Activated naive CD4-positive, alpha-beta T cell treated with anti-CD3 and anti-CD28 coated beads for 36 hours (primary cell): ENCODE measurements around the gene OBSL1. TPM values are rescaled to one million over a fixed set of nuclear protein-coding genes. Genes with fewer than 3 reads are reported as not detected.

Experiments used
- CTCF ChIA-PET: fragments of 350-600 bp; sonication (Branson Sonifier 250); formaldehyde crosslinking; loops from one replicate; lab custom pipeline; 2021; ENCODE audit warnings: antibody characterized with exemption; lab: Charles Lee
- DNase-seq: peaks from one replicate; pipeline ENCODE4 v3.0.0-alpha.2; 2020
- H3K27ac Mint-ChIP-seq: one replicate; pipeline ENCODE4 v1.8.0; 2021; ENCODE audit warnings: mild to moderate bottlenecking, mixed read lengths
- H3K27me3 Mint-ChIP-seq: one replicate; pipeline ENCODE4 v1.8.0; 2021; ENCODE audit warnings: low read depth, mixed read lengths
- H3K36me3 Mint-ChIP-seq: one replicate; pipeline ENCODE4 v1.8.0; 2021; ENCODE audit warnings: low read depth, mixed read lengths
- H3K4me1 Mint-ChIP-seq: one replicate; pipeline ENCODE4 v1.8.0; 2021; ENCODE audit warnings: low read depth, mixed read lengths
- H3K4me3 Mint-ChIP-seq: one replicate; pipeline ENCODE4 v1.8.0; 2021; ENCODE audit warnings: mild to moderate bottlenecking, moderate library complexity, mixed read lengths
- H3K9me3 Mint-ChIP-seq: one replicate; pipeline ENCODE4 v1.8.0; 2021; ENCODE audit warnings: mixed read lengths
- intact Hi-C: fragments of 100-400 bp; cut with micrococcal nuclease; formaldehyde crosslinking; loops from one replicate; pipeline ENCODE4 v1.15.1; 2023
- total RNA-seq, 2 experiments: library from RNA; stranded (reverse); gene quantifications; one replicate each; pipeline ENCODE4 v1.2.3, GENCODE V29; 2021

OBSL1 gene
- total RNA-seq, 2 experiments from 2014 or later = 1.5 to 1.6 TPM

DNA sequence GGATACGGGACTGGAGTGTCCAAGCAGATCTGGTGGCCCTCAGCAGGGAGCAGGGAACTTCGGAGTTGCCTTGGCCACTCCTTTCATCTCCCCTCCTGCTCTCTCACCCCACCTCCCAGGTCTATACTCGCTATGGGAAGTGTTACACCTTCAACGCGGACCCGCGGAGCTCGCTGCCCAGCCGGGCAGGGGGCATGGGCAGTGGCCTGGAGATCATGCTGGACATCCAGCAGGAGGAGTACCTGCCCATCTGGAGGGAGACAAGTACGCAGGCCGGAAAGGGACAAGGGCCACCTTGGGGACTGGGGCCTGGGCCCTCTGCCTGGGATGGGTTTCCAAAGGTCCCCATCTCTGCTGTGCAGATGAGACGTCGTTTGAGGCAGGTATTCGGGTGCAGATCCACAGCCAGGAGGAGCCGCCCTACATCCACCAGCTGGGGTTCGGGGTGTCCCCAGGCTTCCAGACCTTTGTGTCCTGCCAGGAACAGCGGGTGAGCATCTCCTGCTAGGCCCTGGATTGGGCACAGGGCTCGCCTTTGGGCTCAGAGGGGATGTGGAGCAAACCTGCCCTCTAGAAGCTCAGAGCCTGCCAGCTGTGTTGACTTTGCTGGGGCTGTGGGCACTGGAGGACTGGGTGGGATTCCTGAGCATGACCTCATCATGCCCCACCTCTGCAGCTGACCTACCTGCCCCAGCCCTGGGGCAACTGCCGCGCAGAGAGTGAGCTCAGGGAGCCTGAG is 39.5 kb downstream of the OBSL1 start:
- Mint-ChIP-seq H3K9me3 (no peaks in the 10 kb centered on the region), H3K27ac (no peak overlapping the region), H3K4me3 (no peak overlapping the region), H3K4me1 (no peaks in the 10 kb centered on the region), H3K36me3 (no peaks in the 10 kb centered on the region), H3K27me3 (peaks cover 39% of the 10 kb centered on the region)
- intact Hi-C loops = no loop called here
- CTCF ChIA-PET = interaction anchor here (0.7 to 8.1 kb wide), 8 partner anchors 8 to 180 kb away, joined by 3 to 211 read pairs (median 4); partner anchors contain the start of genes GMPPA and STK11IP
- no peak for DNase-seq

DNA sequence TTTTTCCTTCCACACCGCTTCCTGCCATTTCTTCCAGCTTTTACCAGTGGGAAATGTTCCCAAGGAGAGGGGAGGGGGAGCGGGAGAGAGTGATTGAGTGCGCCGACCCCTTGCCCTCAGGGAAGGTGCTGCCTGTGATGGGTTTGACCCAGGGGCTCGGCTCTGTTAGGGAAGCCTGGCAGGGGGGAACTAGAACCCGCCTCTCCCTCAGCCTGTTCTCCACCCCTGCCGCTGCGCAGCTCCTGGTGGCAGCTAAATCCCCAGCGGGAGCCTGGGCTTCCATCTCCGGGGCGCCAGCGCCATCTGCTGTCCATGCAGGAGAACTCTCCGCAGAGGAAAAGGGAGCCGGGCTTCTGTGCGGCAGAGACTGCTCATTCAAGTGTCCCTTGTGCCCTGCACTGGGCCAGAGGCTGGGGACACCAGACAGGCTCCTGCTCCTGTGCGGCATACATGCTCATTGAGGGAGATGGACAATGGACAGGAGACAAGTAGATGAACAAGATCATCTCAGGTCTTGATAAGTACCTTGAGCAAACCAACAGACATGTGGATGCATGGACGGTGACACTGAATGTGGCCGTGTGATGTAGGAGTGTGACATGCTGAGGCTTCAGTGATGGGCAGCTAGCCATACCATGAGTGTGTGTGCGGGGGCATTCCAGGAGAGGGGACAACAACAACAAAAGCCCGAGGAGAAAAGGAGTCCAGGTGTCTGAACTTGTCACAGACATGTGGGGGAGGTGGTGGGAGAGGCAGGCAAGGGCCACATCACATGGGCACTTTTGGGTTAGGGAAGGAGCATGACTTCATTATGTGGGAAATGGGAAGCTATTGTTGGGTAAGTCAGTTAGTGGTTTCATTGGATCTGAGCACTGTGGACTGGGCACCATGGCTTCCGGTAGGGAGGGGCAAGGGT is 41.0 kb downstream of the OBSL1 start:
- Mint-ChIP-seq H3K27me3 (peaks cover 52% of the 10 kb centered on the region), H3K4me3 (no peak overlapping the region), H3K36me3 (no peaks in the 10 kb centered on the region), H3K4me1 (no peaks in the 10 kb centered on the region), H3K9me3 (no peaks in the 10 kb centered on the region), H3K27ac (no peak overlapping the region)
- CTCF ChIA-PET = interaction anchor here (0.5 to 8.1 kb wide), 44 partner anchors 9 to 434 kb away, joined by 3 to 211 read pairs (median 5); partner anchors contain the start of genes ASIC4, DNPEP and GMPPA
- intact Hi-C loops = loop anchor here (1.0 kb wide), 5 partner anchors 21 to 127 kb away; partner anchors contain the start of gene GMPPA
- peak; percentile 90 for DNase-seq

DNA sequence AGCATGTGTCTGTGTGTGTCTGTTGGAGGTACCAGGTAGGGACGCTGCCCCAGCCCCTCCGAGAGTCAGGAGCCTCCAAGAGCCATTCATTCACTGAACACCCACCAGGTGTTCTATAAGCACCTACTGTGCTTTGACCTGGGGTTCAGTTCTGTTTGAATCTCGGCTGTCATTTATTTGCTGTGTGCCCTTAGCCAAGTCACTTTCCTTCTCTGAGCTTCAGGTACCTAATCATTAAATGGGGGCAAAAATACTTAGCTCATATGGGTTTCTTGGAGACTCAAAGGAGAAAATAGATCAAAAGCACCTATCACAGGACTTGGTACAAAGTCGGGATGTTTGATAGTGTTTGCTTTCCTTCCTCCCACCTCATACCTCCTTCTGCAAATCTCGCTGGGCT is 43.9 kb downstream of the OBSL1 start:
- Mint-ChIP-seq H3K4me3 (no peak overlapping the region), H3K9me3 (no peaks in the 10 kb centered on the region), H3K36me3 (no peaks in the 10 kb centered on the region), H3K4me1 (peaks cover 6% of the 10 kb centered on the region), H3K27me3 (peaks cover 74% of the 10 kb centered on the region), H3K27ac (no peak overlapping the region)
- CTCF ChIA-PET = interaction anchor here (0.8 to 8.1 kb wide), 10 partner anchors 8 to 125 kb away, joined by 3 to 211 read pairs (median 32); partner anchors contain the start of genes ASIC4 and GMPPA
- intact Hi-C loops = no loop called here
- DNase-seq = no peak

DNA sequence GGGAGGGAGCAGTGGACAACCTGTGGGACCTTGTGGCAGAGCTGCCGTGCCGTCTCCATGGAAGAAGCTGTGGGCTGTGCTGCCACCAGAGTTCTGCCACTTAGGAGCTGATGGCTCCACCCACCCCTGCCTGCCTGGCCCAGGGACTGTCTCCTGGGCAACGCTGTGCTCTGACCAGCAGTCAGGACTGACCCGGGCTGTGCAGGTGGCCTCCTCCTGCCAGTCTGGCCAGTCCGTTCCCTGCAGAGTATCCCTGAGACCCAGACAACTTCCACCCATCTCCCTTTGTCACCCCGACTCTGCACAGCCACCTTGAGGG is 44.3 kb downstream of the OBSL1 start:
- no peak for DNase-seq
- Mint-ChIP-seq H3K4me1 (peaks cover 7% of the 10 kb centered on the region), H3K27me3 (peaks cover 75% of the 10 kb centered on the region), H3K9me3 (no peaks in the 10 kb centered on the region), H3K27ac (no peak overlapping the region), H3K36me3 (no peaks in the 10 kb centered on the region), H3K4me3 (no peak overlapping the region)
- CTCF ChIA-PET = interaction anchor here (1.4 to 8.1 kb wide), 9 partner anchors 13 to 124 kb away, joined by 3 to 211 read pairs (median 29); partner anchors contain the start of genes ASIC4 and GMPPA
- intact Hi-C loops = no loop called here

DNA sequence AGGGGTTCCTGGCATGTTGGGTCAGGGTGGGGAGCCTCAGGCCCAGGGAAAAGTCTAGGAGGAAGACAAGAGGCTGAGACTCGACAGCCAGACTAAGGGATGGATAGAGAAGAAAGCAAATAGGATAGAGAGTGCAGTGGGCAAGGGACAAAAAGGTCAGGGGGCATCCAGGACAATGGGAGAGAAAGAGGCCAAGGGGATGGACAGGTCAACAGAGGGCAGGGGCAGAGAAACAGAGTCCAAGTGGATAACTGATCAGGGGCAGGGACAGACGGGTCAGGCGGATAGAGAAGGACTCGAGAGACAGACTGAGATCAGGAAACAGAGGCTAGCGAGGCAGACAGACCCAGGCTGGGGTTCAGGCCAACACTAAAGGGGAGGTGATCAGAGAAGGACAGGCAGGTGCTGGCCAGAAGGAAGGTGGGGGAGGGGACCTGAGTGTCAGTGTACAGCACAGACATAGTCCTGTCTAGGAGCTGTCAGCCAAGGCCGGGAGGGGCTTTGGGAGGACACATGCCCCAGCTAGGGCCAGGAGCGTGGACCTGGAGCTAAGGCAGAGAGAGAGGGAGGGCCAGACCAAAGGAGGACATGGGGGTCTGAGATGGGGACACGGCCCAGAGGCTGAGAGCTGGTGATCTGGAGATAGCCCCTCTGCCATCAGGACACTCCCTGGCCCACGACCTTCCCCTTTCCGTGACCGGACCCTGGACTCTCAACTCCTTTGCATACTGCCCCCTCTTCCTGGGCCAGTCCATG is 44.8 kb downstream of the OBSL1 start:
- DNase-seq = no peak
- Mint-ChIP-seq H3K27ac (no peak overlapping the region), H3K27me3 (peaks cover 80% of the 10 kb centered on the region), H3K36me3 (no peaks in the 10 kb centered on the region), H3K9me3 (no peaks in the 10 kb centered on the region), H3K4me1 (peaks cover 12% of the 10 kb centered on the region), H3K4me3 (no peak overlapping the region)
- intact Hi-C loops = no loop called here
- CTCF ChIA-PET = interaction anchor here (1.4 to 8.1 kb wide), 7 partner anchors 13 to 124 kb away, joined by 3 to 211 read pairs (median 65); partner anchors contain the start of gene GMPPA

DNA sequence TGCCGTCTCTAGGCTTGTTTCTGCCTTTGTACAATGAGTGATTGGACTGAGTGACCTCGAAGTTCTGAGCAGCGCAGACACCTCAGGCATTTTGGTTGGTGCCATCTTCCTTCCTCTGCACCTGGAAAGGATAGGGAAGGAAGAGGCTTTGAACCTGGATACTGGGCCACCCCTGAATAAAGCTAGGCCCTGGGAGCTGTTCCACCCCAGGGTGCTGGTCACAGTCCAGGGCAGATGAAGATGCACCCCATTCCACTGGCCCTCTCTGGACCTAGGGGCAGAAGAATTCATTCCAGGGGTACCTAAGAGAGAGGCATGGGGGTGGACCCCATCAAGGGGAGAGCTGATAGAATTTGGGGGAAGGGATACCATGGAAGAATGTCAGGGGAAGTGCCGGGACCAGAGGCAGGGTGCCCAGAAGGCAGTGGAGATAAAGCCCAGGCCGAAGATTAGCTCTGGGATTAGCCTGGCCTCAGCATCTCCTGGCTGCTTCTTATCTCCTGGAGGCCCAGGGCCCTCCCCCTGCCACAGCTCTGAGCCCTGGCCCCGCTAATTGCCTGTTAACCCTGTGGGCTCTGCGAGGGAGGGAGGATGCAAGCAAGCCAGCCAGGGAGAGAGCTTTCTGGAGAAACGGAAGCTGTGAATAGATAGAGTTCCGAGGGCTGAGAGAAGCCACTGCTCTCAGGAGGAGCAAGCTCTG is 45.7 kb downstream of the OBSL1 start:
- no peak for DNase-seq
- no peak overlapping the region for H3K27ac Mint-ChIP-seq
- H3K9me3 Mint-ChIP-seq = no peaks in the 10 kb centered on the region
- H3K4me1 Mint-ChIP-seq = peaks cover 14% of the 10 kb centered on the region
- intact Hi-C loops = no loop called here
- CTCF ChIA-PET = interaction anchor here (1.4 to 8.1 kb wide), 4 partner anchors 29 to 123 kb away, joined by 3 to 211 read pairs (median 76); partner anchors contain the start of gene GMPPA
- H3K4me3 Mint-ChIP-seq = no peak overlapping the region
- H3K27me3 Mint-ChIP-seq = peaks cover 78% of the 10 kb centered on the region
- no peaks in the 10 kb centered on the region for H3K36me3 Mint-ChIP-seq

DNA sequence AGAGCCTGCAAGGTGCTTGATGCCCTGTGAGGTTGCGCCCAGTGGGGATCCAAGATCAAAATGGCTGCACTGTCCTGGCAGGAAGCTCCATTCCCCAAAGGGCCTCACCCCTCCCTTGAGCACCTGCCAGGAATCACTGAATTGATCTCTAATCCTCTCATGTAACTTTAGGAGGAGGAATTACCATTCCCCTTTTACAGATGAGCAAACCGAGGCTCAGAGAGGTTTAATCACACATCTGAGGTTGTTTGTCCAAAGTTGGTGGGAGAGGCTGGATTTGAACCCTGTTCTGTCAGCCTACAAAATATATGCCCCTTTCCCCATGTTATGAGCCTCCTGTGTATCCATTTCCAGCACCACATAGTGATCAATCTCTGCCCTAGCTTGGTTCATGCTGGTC is 46.5 kb downstream of the OBSL1 start:
- Mint-ChIP-seq H3K9me3 (no peaks in the 10 kb centered on the region), H3K4me3 (no peak overlapping the region), H3K27ac (no peak overlapping the region), H3K4me1 (peaks cover 14% of the 10 kb centered on the region), H3K27me3 (peaks cover 74% of the 10 kb centered on the region), H3K36me3 (no peaks in the 10 kb centered on the region)
- DNase-seq = no peak
- CTCF ChIA-PET = interaction anchor here (1.2 to 8.1 kb wide), 2 partner anchors 17 to 28 kb away, joined by 5 to 211 read pairs; partner anchors contain the start of gene GMPPA
- intact Hi-C loops = no loop called here

DNA sequence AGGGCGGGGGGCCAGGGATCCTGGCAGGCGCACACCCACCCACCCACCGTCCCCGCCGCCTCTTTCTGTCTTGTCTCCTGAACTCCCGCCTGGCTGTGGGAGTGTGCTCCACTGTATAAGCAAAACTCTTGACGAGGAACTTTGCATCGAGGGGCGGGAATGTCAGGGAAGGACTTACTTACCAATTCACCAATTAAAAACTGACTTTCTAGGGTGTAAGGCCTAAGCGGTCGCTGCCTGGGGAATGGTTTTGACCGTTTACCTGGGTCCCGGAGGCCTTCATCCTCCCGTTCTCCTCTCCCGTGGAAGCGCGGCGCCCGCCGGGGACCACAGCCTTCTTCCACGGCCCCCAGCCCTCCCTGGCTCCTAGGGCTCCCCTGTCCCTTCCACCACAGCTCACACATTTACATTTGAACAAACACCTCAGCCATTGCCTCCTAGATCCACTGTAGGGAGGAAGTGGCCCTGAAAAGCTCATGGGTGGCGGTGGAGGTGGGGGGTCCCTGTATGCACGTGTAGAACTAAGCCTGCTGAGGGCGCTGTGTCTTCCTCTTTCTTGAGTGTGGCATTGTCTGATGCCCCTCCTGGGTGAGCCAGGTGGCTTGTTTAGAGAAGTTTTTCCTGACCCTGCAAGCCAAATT is 48.2 kb downstream of the OBSL1 start:
- no peak overlapping the region for H3K4me3 Mint-ChIP-seq
- no peaks in the 10 kb centered on the region for H3K36me3 Mint-ChIP-seq
- H3K27ac Mint-ChIP-seq = no peak overlapping the region
- intact Hi-C loops = no loop called here
- peaks cover 68% of the 10 kb centered on the region for H3K27me3 Mint-ChIP-seq
- no peaks in the 10 kb centered on the region for H3K9me3 Mint-ChIP-seq
- H3K4me1 Mint-ChIP-seq = peaks cover 14% of the 10 kb centered on the region
- CTCF ChIA-PET = interaction anchor here (0.6 to 2.3 kb wide), 6 partner anchors 12 to 493 kb away, joined by 3 to 6 read pairs (median 3); no protein-coding TSS in a partner anchor
- no peak for DNase-seq

DNA sequence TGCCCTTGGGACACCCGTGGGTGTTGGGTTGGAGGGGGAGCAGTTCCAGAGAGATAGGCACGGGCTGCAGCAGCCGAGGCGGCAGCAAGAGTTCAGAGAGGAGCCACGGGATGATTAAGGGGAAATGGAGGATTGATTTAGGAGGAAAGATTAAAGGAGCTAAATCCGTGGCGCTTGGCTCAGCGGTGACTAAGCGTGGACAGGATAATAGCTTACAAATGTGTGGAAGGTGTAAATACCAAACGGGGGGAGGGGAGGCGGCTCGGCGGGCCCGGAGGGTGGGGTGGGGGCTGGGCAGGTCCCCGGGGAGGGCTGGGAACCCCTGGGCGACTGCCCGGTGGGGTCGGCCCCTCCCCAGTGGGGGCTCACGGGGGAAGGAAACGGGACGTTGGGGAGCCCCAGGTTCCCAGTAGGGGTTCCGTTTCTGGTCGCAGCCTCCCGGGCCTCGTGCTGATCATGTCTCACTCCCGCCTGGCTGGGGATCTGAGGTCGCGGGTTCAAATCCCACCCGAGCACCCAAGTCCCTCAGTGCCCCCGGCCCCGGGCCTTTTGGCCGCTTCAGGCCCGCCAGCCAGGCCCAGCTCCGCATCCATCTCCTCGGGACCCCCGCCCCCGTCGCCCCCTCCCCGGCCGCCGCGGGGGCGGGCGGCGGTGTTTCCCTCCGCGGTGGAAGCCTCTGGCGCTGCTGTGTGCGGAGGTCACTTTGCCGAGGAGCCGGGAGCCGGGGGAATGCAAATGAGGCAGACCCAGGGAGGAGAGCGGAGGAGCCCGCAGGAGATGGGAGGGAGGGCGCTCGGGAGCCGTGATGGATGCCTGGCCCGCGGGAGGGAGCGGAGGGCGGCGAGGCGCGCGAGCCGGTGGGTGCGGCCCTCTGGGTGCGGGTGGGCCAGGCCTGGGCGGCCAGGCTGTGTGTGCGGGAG is 49.0 kb downstream of the OBSL1 start:
- H3K36me3 Mint-ChIP-seq = no peaks in the 10 kb centered on the region
- H3K27me3 Mint-ChIP-seq = peaks cover 65% of the 10 kb centered on the region
- CTCF ChIA-PET = interaction anchor here (0.9 to 4.4 kb wide), 4 partner anchors 11 to 40 kb away, joined by 3 to 20 read pairs (median 6); no protein-coding TSS in a partner anchor
- H3K4me3 Mint-ChIP-seq = no peak overlapping the region
- intact Hi-C loops = no loop called here
- H3K4me1 Mint-ChIP-seq = peaks cover 14% of the 10 kb centered on the region
- no peaks in the 10 kb centered on the region for H3K9me3 Mint-ChIP-seq
- DNase-seq = no peak
- no peak overlapping the region for H3K27ac Mint-ChIP-seq
